Skeletal muscle satellite cell (primary cell): ENCODE data around the gene SPDYE2.
"Not testable (repeated sequence)": the region's sequence is repeated elsewhere in the genome, so short reads cannot be mapped to it uniquely, and the experiment has no call there.

Experiments
- H3K27me3 ChIP-seq: 2 replicates; pipeline ENCODE4 v1.7.0; 2013; ENCODE audit warnings: low read length; ENCODE audit not compliant: control insufficient read depth, insufficient read depth
- H3K36me3 ChIP-seq: 2 replicates; pipeline ENCODE4 v1.7.0; 2013; ENCODE audit warnings: mild to moderate bottlenecking, control low read depth, low read length; ENCODE audit not compliant: insufficient read depth
- H3K4me1 ChIP-seq: 2 replicates; pipeline ENCODE4 v1.7.0; 2013; ENCODE audit warnings: low read length; ENCODE audit not compliant: control insufficient read depth, insufficient read depth
- H3K4me2 ChIP-seq: 2 replicates; pipeline ENCODE4 v1.7.0; 2013; ENCODE audit warnings: mild to moderate bottlenecking, low read length
- H3K4me3 ChIP-seq: 2 replicates; pipeline ENCODE4 v1.7.0; 2013; ENCODE audit warnings: low read length
- H3K9ac ChIP-seq: 2 replicates; pipeline ENCODE4 v1.7.0; 2013; ENCODE audit warnings: mild to moderate bottlenecking, low read depth, low read length, moderate library complexity
- H3K9me3 ChIP-seq: replicated peaks from 2 replicates; pipeline ENCODE4 v1.7.0; 2013; ENCODE audit warnings: mild to moderate bottlenecking, control low read depth, low read length

The SPDYE2 gene

DNA sequence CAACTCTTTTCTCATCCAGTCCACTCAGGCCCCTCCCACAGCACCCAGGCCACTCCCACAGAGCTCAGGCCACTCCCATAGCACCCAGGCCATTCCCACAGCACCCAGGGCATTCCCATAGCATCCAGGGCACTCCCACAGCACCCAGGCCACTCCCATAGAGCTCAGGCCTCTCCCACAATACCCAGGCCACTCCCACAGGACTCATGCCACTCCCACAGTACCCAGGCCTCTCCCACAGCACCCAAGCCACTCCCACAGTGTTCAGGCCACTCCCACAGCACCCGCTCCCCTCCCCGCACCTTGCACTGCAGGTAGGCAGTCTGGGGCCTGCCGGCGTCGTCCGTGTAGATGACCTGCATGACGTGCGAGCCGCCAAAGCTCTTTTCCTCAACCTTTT is 38.8 kb downstream of the SPDYE2 start:
- not testable (repeated sequence) for H3K4me2 ChIP-seq, H3K4me3 ChIP-seq, H3K27me3 ChIP-seq, H3K9ac ChIP-seq, H3K9me3 ChIP-seq, H3K4me1 ChIP-seq, H3K36me3 ChIP-seq

DNA sequence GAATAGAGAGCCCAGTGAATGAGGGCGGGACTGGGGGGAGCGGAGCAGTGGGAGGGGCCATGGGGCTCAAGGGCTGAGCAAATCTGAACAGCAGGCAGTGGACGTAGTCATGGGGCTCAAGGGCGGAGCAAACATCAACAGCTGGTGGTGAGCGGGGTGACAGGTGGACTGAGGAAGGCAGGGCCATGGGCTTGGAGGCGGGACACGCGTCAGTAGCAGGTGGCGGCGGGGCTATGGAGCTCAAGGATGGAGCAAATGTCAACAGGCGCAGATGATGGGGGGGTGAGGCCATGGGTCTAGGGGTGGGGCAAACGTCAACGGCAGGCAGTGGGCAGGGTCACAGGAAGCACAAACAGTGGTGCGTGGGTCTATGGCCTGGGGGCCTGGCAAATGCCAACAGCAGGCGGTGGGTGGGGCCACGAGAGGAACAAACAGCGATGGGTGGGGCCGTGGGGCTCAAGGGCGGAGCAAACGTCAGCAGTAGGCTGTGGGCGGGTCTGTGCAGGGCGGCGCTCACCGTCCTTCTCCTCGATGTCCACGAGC is 41.5 kb downstream of the SPDYE2 start:
- H3K27me3 ChIP-seq, H3K9ac ChIP-seq, H3K4me1 ChIP-seq, H3K4me2 ChIP-seq, H3K36me3 ChIP-seq, H3K4me3 ChIP-seq, H3K9me3 ChIP-seq: not testable (repeated sequence)

DNA sequence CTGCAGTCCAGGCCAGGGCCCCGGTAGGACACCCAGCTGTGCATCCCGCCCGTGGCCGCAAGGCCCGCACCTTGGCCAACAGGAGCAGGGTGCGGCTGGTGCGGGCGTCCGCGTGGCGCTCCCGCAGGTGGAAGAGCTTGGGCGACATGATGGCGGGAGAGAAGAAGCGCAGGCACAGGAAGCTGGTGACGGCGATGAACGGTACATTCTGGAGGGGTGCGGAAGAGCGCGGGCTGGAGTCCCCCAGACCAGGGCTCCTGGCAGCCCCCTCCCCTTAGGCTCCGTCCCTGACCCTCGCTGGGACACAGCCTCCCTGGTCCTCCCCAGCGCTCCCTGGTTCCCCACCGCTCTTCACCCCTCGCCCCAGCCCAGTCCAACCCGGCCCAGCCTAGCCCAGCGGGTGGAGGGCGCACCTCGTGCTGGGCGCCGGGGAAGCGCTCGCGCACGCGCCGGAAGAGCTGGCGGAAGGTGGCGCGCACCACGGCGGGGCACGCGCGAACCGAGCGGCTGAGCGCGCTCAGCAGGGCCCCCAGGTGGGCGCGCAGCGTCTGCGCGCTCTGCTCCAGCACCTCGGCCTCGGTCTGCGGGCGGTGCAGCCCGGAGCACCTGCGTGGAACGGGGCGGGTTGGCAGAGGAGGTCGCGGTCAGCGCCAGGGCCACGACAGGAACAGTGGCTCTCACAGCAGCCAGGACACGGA is 42.8 kb downstream of the SPDYE2 start:
- H3K27me3 ChIP-seq, H3K9ac ChIP-seq, H3K4me1 ChIP-seq, H3K4me3 ChIP-seq, H3K9me3 ChIP-seq, H3K36me3 ChIP-seq, H3K4me2 ChIP-seq: not testable (repeated sequence)

DNA sequence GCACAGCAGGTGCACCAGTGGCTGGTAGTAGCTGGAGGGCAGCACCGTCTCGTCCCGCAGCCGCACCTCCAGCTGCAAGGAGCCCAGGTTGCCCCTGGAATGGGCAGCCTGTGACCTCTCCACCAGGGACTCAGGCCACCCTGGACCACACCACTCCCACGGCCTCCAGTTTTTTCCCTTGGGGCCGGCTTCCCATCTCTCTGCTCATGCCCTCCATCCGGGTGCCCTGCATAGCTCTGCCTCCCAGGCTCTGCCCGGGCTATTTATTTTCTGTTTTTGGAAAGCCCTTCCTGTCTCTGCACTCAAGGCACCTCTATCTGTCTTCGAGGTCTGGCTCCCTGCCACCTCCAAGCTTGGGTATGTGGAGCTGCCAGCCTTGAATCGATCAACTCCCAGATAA is 45.0 kb downstream of the SPDYE2 start:
- H3K4me1 ChIP-seq, H3K36me3 ChIP-seq, H3K4me3 ChIP-seq, H3K4me2 ChIP-seq, H3K9ac ChIP-seq, H3K27me3 ChIP-seq, H3K9me3 ChIP-seq: not testable (repeated sequence)

DNA sequence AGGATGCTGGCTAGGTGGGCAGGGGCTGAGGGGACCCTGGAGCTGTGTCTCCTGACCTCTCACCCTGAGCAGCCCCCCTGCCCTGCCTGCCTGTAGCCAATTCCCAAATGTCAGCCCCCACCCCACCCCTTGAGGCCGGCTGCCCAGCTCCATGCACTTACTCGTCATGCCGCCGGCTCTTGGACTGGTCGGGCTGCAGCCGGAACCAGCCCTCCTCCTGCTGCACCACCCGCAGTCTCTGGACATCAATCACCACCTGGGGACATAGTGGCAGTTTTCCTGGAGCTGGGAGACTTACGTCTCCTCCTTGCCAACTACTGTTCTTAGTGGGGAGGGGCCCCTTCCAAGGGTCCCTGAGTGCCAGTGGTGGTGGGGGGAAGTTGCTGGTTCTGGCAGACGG is 48.7 kb downstream of the SPDYE2 start:
- not testable (repeated sequence) for H3K36me3 ChIP-seq, H3K4me1 ChIP-seq, H3K4me2 ChIP-seq, H3K4me3 ChIP-seq, H3K9me3 ChIP-seq, H3K9ac ChIP-seq, H3K27me3 ChIP-seq

DNA sequence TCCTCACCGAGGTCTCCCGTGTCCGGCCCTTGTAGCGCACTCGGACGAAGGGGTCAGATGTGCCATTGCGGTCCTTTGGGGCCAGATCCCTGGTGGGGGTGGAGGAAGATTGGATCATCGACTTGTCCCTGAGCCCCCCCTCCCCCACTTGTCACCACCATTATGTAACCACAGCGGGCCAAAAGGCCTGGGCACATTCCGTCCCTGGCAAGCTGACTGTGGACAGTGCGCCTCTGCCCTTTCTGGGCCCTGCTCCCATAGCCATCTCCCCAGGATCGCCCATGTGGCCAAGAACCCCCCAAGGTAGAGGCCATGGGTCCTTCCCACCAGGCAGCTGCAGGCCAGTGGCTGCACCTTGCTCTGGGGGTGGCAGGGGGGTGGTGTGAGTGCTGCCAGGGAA is 51.3 kb downstream of the SPDYE2 start:
- not testable (repeated sequence) for H3K4me2 ChIP-seq, H3K9ac ChIP-seq, H3K4me1 ChIP-seq, H3K9me3 ChIP-seq, H3K27me3 ChIP-seq, H3K4me3 ChIP-seq, H3K36me3 ChIP-seq

DNA sequence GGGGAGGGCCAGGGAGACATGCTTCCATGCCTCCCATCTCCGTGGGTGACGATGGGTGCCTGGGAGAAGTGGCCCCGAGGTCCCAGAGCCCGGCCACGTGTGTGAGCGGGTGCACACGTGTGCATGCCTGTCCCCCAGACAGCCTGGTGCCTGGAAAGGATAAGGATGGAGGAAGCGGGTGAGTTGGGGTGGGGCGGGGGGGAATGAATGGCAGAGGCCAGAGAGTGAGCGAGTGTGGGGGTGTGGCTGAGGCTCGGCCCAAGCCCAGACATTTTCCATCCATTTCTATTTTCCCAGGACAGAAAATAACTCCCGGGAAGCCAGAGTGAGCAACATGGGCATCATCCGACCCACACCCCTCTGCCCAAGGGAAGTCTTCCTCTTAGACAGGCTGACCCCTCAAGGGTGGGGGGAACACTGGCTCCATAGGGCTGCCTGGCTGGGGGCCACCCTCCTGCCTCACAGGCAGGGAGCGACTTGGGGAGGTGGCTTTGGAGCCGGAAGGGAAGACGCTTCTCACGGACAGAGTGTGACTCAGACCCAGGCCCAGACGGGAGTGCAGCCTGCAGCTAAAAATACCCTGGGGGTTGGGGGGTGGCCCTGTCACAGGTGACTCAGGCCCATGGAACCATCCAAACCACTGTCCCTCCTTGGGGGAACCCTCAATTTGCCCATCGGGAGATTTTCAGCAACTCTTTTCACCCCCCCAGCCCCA is 53.6 kb downstream of the SPDYE2 start:
- H3K36me3 ChIP-seq, H3K27me3 ChIP-seq, H3K4me3 ChIP-seq, H3K4me2 ChIP-seq, H3K9ac ChIP-seq, H3K4me1 ChIP-seq, H3K9me3 ChIP-seq: not testable (repeated sequence)

DNA sequence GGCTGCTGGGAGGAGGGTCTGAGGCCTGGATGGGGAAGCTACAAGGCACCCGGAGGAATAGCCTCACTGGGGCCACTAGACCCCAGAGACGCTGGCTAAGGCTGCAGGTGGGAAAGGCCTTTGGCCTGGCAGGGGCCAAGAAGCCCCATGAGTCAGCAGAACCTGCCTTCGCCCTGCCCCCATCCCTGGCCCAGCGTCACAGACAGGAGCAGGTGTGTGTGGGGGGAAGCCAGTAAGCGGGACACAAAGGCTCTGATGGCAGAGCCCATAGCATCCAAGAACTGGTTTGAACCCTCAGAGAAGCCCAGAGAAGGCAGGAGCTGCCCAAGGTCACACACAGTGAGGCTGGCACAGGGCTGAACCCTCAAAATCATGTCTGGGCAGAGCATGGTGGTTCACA is 55.8 kb downstream of the SPDYE2 start:
- not testable (repeated sequence) for H3K4me1 ChIP-seq, H3K27me3 ChIP-seq, H3K9me3 ChIP-seq, H3K36me3 ChIP-seq, H3K4me2 ChIP-seq, H3K4me3 ChIP-seq, H3K9ac ChIP-seq

DNA sequence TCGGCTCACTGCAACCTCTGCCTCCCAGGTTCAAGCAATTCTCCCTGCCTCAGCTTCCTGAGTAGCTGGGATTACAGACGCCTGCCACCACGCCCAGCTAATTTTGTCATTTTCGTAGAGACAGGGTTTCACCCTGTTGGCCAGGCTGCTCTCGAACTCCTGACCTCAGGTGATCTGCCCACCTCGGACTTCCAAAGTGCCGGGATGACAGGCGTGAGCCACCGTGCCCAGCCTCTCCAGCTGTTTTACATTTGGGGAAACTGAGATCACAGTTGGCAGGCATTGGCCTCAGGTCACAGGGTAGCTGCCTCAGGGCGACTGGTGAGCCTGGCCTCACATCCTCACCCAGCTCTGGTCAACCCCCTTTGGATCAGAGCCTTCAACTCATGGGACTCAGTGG is 58.7 kb downstream of the SPDYE2 start:
- not testable (repeated sequence) for H3K9me3 ChIP-seq, H3K36me3 ChIP-seq, H3K4me3 ChIP-seq, H3K27me3 ChIP-seq, H3K4me2 ChIP-seq, H3K4me1 ChIP-seq, H3K9ac ChIP-seq

DNA sequence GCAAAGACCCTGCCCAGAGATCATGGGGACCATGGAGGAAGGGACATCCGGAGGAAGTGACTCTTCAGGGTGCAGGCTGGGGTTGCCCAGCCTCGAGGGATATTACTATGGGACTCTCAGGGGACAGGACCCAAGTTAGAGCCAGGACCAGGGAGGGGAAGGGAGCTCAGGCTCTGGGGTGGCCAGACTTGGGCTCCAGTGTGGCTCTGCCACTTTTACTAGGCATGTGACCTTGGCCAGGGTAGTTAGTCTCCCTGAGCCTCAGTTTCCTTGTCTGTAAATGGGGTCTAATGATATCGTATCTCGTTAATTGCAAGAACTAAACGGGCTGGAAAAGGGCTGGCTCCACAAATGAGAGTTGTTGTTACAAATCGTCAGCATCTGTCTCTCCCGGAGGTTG is 59.4 kb downstream of the SPDYE2 start:
- H3K4me3 ChIP-seq, H3K9ac ChIP-seq, H3K4me2 ChIP-seq, H3K36me3 ChIP-seq, H3K27me3 ChIP-seq, H3K4me1 ChIP-seq, H3K9me3 ChIP-seq: not testable (repeated sequence)

DNA sequence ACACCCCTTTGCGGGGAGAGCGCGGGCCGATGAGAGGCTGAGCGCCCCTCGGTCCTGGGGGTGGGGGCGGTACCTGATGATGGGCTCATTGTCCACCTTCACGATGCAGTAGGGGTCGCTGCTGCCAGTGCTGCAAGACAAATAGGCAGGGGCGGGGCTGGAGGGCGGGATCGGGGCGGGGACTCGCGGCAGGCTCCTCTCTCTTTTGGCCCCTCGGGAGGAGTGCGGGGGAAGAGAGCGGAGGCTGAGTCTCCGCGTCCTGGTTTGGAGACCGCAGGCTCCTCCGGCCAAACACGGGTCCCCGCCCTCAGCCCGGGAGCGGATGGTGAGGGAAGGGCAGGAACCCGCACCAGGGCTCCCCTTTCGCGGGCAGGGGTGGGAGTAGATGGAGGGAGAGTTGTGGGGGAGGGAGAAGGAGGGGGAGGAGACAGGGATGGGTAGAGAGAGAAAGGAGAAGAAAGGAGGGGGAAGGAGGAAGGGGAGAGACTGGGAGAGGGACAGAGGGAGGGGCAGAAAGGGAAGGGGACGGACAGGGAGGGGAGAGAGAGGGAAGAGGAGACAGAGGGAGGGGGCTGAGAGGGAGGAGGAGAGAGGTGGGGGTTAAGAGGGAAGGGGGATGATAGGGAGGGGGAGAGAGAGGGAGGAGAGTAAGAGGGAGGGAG is 60.1 kb downstream of the SPDYE2 start:
- not testable (repeated sequence) for H3K27me3 ChIP-seq, H3K4me2 ChIP-seq, H3K4me3 ChIP-seq, H3K9me3 ChIP-seq, H3K4me1 ChIP-seq, H3K9ac ChIP-seq, H3K36me3 ChIP-seq
